Activated T-cell treated with anti-CD3 and anti-CD28 coated beads, Interleukin-2, amount 50 U/mL, for 24 hours (primary cell): ENCODE measurements around the gene ADGRF1.
"Not testable (repeated sequence)": the region's sequence is repeated elsewhere in the genome, so short reads cannot be mapped to it uniquely, and the experiment has no call there.

Source experiments
- DNase-seq: peaks from one replicate; pipeline ENCODE4 v3.0.0-alpha.2; 2020
- H3K27ac Mint-ChIP-seq: 2 replicates; pipeline ENCODE4 v1.8.0; 2020; ENCODE audit warnings: mild to moderate bottlenecking, mixed read lengths
- H3K27me3 Mint-ChIP-seq: 2 replicates; pipeline ENCODE4 v1.8.0; 2020; ENCODE audit warnings: mixed read lengths
- H3K36me3 Mint-ChIP-seq: 2 replicates; pipeline ENCODE4 v1.8.0; 2020; ENCODE audit warnings: low read depth, mixed read lengths
- H3K4me1 Mint-ChIP-seq: 2 replicates; pipeline ENCODE4 v1.8.0; 2020; ENCODE audit warnings: low read depth, mixed read lengths
- H3K4me3 Mint-ChIP-seq: 2 replicates; pipeline ENCODE4 v1.8.0; 2020; ENCODE audit warnings: mild to moderate bottlenecking, moderate library complexity, mixed read lengths
- H3K9me3 Mint-ChIP-seq: 2 replicates; pipeline ENCODE4 v1.8.0; 2020; ENCODE audit warnings: mixed read lengths

Gene ADGRF1

DNA sequence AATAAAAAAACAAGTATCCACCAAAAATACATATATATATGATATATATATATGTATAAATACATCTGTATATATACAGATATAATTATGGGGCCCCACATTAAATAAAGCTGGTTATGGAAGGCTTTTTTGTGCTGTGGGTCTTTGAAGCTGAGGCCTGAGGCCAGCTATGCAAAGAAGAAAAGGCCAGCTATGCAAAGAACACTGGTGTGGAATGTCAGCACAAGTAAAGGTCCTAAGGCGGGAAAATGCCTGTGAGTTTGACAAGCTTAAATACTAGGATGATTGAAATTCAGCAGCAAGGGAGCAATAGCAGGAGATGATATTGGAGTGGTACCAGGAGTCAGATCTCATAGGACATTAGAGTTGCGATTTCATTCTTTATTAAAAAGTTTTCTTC, 25.2 kb downstream of the ADGRF1 start:
- DNase-seq = no peak
- peaks cover 13% of the 10 kb centered on the region for H3K27me3 Mint-ChIP-seq
- H3K27ac Mint-ChIP-seq = no peak overlapping the region

DNA sequence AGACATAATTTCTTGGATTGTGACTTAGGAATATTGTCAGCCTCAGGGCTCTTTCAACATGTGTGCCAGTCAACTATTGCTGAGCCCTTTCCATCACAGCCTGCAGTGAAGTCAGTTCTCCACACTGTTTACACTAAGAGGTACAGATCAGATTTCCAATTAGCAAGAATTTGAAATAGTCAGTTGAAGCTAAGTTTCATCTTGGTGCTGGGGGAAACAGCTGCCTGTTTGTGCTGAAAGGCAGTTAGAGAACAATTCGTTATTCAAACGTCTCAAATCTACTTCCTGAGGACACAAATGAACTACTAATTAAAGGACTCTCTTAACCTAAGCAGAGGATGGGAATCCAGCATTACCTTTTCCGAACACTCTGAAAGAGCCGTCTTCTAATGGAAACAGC, 25.9 kb downstream of the ADGRF1 start:
- Mint-ChIP-seq H3K36me3 (no peaks in the 10 kb centered on the region), H3K4me3 (no peak overlapping the region), H3K27ac (no peak overlapping the region), H3K27me3 (peaks cover 13% of the 10 kb centered on the region), H3K9me3 (no peaks in the 10 kb centered on the region), H3K4me1 (no peaks in the 10 kb centered on the region)
- no peak for DNase-seq

More for the DNA sequence above, 25.2 kb downstream of the ADGRF1 start:
- Mint-ChIP-seq H3K36me3 (no peaks in the 10 kb centered on the region), H3K4me1 (no peaks in the 10 kb centered on the region), H3K4me3 (no peak overlapping the region), H3K9me3 (no peaks in the 10 kb centered on the region)

DNA sequence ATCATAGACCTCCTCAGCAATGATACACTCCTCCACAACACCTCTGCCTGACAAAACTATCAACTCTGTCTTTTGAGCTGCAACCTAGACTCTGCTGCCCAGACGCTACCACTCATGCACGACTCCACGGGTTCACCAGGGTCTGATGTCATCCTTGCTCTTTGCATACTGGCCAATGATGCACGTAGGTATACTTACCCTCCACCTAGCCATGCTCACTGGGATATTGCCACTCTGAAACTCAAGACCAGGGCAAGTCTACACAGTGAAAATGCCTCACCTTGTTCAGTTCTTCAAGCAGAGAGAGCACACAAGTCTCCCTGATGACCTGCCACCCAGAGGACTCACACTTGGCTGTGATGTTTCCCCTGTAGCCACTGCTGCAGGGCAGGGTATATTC, 27.7 kb downstream of the ADGRF1 start:
- Mint-ChIP-seq H3K4me1 (no peaks in the 10 kb centered on the region), H3K27ac (no peak overlapping the region), H3K27me3 (peaks cover 13% of the 10 kb centered on the region), H3K36me3 (no peaks in the 10 kb centered on the region), H3K4me3 (no peak overlapping the region), H3K9me3 (no peaks in the 10 kb centered on the region)
- DNase-seq = no peak

DNA sequence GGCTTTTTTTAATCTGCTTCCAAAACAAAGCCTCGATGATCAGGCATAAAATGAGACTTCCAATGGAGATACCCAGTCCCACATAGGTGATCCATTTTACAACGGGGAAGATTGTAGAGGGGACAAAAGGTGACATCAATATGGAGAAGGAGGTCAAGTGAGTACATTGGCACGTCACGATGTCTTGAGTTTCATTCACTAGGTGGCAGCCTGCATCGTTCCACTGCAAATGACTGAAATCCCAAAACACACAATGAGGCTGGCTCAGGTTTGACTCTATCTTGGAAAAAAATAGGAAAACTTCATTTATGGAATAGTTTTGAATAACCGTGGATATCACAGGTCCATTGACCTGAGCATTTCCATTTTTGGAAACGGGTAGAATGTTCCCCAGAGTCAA, 32.5 kb downstream of the ADGRF1 start:
- Mint-ChIP-seq H3K9me3 (no peaks in the 10 kb centered on the region), H3K4me3 (no peak overlapping the region), H3K36me3 (no peaks in the 10 kb centered on the region), H3K4me1 (no peaks in the 10 kb centered on the region), H3K27ac (no peak overlapping the region), H3K27me3 (peaks cover 12% of the 10 kb centered on the region)
- DNase-seq = no peak

DNA sequence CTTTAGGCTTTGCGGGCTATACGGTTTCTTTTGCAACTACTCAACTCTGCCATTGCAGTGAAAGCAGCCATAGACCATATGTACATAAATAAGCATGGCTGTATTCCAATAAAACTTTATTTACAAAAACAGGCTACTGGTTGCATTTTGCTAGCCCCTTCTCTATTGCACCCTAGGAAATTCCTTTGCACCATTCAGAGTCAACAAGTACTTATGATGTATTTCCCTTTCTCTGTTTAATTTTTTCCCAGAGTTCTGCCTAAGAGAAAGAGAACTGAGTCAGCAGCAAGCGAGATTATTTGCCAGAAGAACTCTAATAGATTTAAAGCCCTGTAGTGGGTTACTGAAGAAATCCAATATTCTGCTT, 33.8 kb downstream of the ADGRF1 start:
- H3K4me3 Mint-ChIP-seq = no peak overlapping the region
- H3K4me1 Mint-ChIP-seq = no peaks in the 10 kb centered on the region
- DNase-seq = no peak
- no peak overlapping the region for H3K27ac Mint-ChIP-seq
- H3K9me3 Mint-ChIP-seq = no peaks in the 10 kb centered on the region
- peaks cover 20% of the 10 kb centered on the region for H3K27me3 Mint-ChIP-seq
- H3K36me3 Mint-ChIP-seq = no peaks in the 10 kb centered on the region

DNA sequence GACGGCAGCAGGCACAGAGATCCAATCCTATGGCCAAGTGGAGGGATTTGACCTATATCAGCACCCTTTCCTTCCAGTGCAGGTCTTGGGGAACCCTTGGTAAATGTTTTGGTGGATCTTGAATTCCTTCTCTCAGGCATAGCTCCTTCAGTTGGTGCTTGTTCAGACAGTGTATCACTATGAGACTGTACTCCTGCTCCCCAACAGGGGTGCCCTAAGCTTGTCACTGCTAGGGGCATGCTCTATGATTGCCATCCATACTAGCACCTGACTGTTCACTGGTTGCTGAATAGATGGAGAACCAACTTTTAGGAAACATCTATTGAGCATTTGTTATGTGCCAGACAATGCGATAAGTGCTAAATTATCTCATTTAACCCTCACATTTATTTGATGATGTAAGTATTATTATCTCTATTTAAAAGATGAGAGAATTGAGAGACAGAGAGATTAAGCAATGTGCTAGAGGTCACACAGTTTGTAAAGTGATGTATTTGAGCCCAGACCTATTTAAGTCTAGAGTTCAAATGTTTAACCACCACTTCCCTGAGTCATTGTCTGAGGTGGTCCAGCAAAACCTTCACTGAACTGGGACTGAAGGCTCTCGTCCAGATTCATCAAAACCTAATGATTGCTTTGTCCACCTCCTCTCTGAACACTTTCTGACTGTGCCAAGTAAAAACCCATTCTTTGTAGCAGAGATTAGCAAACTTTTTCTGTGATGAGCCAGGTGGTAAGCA, 34.3 kb downstream of the ADGRF1 start:
- H3K9me3 Mint-ChIP-seq = no peaks in the 10 kb centered on the region
- no peaks in the 10 kb centered on the region for H3K36me3 Mint-ChIP-seq
- no peak overlapping the region for H3K4me3 Mint-ChIP-seq
- peaks cover 17% of the 10 kb centered on the region for H3K27me3 Mint-ChIP-seq
- DNase-seq = no peak
- no peaks in the 10 kb centered on the region for H3K4me1 Mint-ChIP-seq
- no peak overlapping the region for H3K27ac Mint-ChIP-seq

DNA sequence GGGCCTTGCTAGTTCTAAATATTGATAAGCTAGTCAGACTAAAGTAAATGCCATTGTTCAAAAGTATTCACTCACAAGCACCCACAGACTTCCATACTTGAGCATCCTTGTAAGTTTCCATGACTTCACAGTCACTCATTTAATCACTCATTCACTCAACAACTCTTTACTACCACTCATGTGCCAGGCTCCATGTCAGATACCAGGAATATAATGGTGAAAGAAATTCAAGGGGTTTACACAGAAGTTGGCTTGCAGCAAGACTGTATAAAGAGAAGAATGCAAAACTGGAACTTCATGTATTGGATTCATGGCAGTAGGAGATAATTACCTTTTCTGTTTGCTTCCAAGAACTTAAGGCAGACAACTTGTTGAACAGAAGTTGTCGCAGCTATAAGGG, 36.6 kb downstream of the ADGRF1 start:
- Mint-ChIP-seq H3K9me3 (no peaks in the 10 kb centered on the region), H3K27ac (no peak overlapping the region), H3K36me3 (no peaks in the 10 kb centered on the region), H3K27me3 (peaks cover 16% of the 10 kb centered on the region), H3K4me3 (no peak overlapping the region), H3K4me1 (no peaks in the 10 kb centered on the region)
- DNase-seq = no peak

DNA sequence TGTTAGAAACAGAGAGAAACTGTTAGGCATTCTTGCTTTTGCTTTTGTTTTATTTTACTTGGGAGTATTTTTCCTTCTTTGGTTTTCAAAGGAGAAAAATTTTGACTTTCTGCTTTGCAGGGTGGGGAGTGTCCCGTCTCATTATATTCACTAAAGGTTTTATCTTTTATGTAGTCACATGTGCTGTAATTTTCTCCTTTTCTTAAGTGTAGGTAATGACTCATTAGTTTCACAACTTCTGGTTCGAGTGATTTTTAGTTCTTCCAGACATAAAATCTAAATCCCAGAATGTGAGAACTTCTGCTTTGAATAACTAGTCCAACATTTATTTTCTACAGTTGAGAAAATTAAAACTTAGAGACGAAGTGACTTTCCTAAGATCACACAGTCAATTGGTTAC, 37.7 kb downstream of the ADGRF1 start:
- Mint-ChIP-seq H3K4me1 (no peaks in the 10 kb centered on the region), H3K9me3 (no peaks in the 10 kb centered on the region), H3K4me3 (no peak overlapping the region), H3K27me3 (peaks cover 16% of the 10 kb centered on the region), H3K27ac (no peak overlapping the region), H3K36me3 (no peaks in the 10 kb centered on the region)
- no peak for DNase-seq

DNA sequence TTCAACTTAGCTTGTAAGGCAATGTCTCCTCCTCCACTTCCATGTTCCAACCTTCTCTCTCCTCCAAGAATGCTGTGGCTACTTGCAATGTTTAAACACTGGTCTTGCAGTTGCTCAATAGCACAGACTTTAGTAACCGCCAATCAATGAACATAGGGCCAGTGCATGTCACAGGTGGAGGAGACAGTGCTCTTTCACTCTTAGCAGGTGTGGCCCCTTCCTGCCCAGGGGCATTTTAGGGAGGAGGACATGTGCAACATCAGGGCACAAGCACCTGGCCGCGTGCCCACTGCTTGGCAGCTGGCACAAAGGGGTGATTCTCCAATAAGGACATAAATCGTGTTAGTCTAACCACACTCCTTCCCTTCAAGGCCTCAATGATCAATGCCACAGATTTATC, 41.3 kb downstream of the ADGRF1 start:
- Mint-ChIP-seq H3K4me1 (no peaks in the 10 kb centered on the region), H3K36me3 (no peaks in the 10 kb centered on the region), H3K27me3 (peaks cover 31% of the 10 kb centered on the region), H3K4me3 (no peak overlapping the region), H3K27ac (no peak overlapping the region), H3K9me3 (no peaks in the 10 kb centered on the region)
- DNase-seq = no peak

DNA sequence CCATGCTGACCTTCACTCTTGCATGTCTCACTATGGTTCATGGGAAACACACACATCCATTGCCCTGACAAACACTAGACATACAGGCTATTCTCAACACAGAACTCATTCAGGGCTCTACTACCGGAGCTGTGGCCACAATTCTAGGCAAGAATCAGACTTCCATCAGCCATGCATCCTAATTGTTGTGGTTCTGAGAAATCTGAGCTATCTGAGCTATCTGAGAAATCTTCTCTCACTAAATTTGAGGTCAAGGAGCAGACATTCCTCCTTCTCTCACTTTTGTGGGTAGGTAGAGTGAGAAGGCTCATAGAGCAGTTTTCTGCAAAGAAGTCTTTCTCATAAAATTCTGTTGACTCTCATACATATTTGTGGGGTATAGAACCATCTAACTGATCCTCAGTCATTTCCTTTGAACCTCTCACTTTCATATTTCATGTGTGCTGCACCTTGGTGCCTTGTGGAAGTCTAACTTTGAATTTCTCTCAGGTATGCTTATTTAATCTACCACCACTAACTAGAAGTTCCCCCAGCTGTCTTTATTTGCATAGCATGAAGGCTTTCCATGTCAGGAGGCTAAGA, 43.6 kb downstream of the ADGRF1 start:
- Mint-ChIP-seq H3K27me3 (peaks cover 22% of the 10 kb centered on the region), H3K4me1 (no peaks in the 10 kb centered on the region), H3K9me3 (no peaks in the 10 kb centered on the region), H3K27ac (no peak overlapping the region), H3K36me3 (no peaks in the 10 kb centered on the region), H3K4me3 (no peak overlapping the region)
- no peak for DNase-seq

DNA sequence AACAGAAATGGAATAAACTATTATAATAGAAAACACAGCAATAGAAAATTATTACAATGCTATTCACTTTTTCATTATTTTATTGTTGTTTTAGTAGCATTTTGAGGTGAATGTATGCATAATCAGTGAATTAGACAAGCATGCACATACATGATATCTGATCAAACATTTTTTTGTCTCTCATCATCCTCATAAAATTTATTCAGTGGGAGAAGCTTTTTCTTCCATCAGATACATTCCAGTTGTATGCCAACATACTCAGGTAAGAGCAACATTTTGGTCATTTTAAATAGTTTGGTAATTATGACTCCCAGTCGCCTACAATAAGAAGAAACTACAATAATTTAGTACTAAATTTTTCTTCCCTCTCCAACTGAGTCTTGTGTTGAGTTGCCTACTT, 44.5 kb downstream of the ADGRF1 start:
- H3K27me3 Mint-ChIP-seq = peaks cover 24% of the 10 kb centered on the region
- no peaks in the 10 kb centered on the region for H3K9me3 Mint-ChIP-seq
- H3K4me1 Mint-ChIP-seq = no peaks in the 10 kb centered on the region

DNA sequence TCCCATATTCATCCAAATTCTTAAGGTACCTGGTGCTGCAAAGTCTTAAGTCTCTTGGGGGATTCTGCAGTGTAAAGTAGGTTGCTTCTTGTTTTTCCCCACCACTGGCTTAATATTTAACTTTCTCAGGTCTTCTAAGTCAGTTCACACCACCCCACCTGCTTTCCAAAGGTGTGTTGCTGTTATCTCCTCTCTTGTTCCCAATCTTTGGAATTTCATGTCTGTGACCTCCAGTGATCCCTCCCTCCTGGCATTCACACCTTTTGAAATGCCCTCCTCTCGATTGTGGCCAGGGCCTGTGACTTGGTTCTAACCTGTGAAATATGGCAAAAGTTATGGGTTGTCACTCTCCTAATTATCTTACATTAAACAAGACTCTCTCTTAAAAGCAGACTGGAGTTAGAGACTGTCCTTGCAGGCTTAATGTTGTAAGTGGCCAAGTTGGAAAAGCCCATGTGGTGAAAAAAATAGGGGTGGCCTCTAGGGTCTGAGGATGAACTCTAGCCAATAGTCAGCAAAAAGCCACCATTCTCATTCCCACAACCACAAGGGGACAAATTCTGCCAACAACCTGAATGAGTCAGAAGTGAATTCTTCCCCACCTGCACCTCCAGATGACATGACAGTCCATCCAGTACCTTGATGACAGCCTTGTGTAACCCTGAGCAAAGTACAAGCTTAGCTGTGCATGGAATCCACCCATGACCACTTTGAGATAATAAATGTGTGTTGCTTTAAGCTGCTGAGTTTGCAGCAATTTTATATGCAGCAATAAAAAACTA, 45.1 kb downstream of the ADGRF1 start:
- no peak for DNase-seq
- Mint-ChIP-seq H3K27me3 (peaks cover 30% of the 10 kb centered on the region), H3K4me3 (no peak overlapping the region), H3K9me3 (no peaks in the 10 kb centered on the region), H3K36me3 (no peaks in the 10 kb centered on the region), H3K27ac (no peak overlapping the region), H3K4me1 (no peaks in the 10 kb centered on the region)

More for the DNA sequence above, 44.5 kb downstream of the ADGRF1 start:
- no peak overlapping the region for H3K27ac Mint-ChIP-seq
- no peaks in the 10 kb centered on the region for H3K36me3 Mint-ChIP-seq
- no peak overlapping the region for H3K4me3 Mint-ChIP-seq
- DNase-seq = no peak

DNA sequence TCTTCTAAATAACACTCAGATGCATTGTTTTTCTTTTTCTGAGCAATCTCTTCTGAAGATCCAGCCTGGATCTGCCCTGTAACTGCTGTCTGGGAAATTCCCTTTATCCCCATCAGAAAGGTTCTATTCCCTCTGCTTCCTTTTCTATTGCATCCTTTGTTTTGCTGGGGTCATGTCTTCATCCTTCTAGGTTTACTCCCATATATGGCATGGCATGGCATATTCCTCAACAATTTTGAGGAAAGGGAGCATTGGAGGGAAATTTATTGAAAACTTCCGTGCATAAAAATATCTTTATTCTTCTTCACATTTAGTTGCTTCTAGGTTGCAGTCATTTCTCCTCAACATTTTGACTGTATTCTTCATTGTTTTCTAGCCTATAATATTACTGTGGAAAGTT, 47.2 kb downstream of the ADGRF1 start:
- no peaks in the 10 kb centered on the region for H3K9me3 Mint-ChIP-seq
- H3K36me3 Mint-ChIP-seq = no peaks in the 10 kb centered on the region
- H3K4me3 Mint-ChIP-seq = no peak overlapping the region
- H3K4me1 Mint-ChIP-seq = no peaks in the 10 kb centered on the region
- DNase-seq = no peak
- H3K27me3 Mint-ChIP-seq = peaks cover 38% of the 10 kb centered on the region
- H3K27ac Mint-ChIP-seq = no peak overlapping the region

DNA sequence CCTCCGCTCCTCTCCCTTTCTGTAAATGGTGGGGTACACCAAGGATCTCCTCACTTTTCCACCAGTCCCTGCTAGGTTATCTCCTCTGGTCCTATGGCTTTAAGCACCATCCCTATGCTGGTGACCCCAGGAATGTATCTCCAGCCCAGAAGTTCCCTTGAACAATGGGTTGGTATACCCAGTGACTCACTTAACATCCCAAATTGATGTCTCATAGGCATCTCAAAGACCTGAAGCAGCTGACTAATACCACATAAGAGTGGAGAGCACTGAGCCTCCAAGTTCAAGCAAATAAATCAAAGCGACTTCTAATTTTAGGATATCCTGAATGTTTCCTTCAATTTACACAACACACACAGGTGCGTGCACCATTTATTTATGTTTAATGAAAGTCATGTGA, 48.3 kb downstream of the ADGRF1 start:
- DNase-seq = no peak
- peaks cover 43% of the 10 kb centered on the region for H3K27me3 Mint-ChIP-seq
- no peaks in the 10 kb centered on the region for H3K9me3 Mint-ChIP-seq
- no peaks in the 10 kb centered on the region for H3K36me3 Mint-ChIP-seq
- H3K4me1 Mint-ChIP-seq = no peaks in the 10 kb centered on the region
- H3K4me3 Mint-ChIP-seq = no peak overlapping the region
- H3K27ac Mint-ChIP-seq = no peak overlapping the region

DNA sequence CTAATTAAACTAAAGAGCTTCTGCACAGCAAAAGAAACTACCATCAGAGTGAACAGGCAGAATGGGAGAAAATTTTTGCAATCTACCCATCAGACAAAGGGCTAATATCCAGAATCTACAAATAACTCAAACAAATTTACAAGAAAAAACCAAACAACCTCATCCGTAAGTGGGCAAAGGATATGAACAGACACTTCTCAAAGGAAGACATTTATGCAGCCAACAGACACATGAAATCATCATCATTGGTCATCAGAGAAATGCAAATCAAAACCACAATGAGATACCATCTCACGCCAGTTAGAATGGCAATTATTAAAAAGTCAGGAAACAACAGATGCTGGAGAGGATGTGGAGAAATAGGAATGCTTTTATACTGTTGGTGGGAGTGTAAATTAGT, 49.7 kb downstream of the ADGRF1 start:
- H3K27ac Mint-ChIP-seq, H3K36me3 Mint-ChIP-seq, H3K9me3 Mint-ChIP-seq, DNase-seq, H3K4me3 Mint-ChIP-seq, H3K4me1 Mint-ChIP-seq: not testable (repeated sequence)
- peaks cover 35% of the 10 kb centered on the region for H3K27me3 Mint-ChIP-seq
